ENCODE measurements around the gene BST2.

DNA sequence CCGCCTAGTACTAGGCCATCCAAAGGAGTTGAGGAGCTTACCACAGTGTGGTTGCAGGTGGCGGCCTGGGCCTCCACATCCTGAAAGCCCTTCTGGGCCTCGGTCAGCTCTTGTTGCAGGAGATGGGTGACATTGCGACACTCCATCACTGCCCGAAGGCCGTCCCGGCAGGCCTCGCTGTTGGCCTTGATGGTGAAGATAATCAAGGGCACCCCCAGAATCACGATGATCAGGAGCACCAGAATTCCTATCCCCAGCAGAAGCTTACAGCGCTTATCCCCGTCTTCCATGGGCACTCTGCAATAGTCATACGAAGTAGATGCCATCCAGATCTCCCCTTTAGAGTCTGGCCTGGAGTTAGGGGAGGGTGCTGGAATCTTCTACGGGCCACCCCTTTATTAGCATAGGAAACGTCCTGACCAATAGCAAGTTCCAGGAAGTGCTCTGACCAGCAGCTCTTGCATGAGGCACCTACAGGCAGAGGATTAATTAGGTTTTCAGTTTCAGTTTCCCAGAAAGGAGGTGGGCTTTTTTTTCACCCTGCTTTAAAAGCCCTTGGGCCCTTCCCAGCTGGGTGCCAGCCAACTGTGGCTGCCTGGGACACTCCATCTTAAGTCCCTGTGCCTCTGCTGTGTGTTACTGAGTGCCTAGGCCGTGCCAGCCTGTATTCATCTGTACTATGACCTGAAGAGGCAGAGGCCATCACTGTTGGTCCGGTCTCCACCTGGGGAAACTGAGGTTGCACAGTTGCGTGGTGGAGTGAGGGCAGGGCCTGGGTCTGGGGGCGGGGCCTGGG, at the start of gene BST2:
- TF ChIP-seq, protein P1, sequence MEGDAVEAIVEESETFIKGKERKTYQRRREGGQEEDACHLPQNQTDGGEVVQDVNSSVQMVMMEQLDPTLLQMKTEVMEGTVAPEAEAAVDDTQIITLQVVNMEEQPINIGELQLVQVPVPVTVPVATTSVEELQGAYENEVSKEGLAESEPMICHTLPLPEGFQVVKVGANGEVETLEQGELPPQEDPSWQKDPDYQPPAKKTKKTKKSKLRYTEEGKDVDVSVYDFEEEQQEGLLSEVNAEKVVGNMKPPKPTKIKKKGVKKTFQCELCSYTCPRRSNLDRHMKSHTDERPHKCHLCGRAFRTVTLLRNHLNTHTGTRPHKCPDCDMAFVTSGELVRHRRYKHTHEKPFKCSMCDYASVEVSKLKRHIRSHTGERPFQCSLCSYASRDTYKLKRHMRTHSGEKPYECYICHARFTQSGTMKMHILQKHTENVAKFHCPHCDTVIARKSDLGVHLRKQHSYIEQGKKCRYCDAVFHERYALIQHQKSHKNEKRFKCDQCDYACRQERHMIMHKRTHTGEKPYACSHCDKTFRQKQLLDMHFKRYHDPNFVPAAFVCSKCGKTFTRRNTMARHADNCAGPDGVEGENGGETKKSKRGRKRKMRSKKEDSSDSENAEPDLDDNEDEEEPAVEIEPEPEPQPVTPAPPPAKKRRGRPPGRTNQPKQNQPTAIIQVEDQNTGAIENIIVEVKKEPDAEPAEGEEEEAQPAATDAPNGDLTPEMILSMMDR (IDR thresholded peaks at IDR 0.05; ENCODE audit: low read depth, low read length, missing input control), result no peak
- TF ChIP-seq, protein P2, sequence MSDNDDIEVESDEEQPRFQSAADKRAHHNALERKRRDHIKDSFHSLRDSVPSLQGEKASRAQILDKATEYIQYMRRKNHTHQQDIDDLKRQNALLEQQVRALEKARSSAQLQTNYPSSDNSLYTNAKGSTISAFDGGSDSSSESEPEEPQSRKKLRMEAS (IDR thresholded peaks at IDR 0.05), result peak; percentile 49

All from liver (tissue), 2 donors.